ENCODE results near the gene DNAJC22.

DNA sequence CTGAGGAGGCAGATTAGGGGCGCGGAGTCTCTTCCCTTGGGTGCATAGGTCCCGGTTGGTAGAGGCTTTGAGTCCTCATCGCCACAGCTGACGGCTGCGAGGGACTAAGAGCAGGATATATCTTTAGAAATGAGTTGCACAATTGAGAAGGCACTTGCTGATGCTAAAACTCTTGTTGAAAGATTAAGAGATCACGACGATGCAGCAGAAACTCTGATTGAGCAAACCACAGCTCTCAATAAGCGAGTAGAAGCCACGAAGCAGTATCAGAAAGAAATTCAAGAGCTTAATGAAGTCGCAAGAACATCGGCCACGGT, 42.7 kb downstream of the DNAJC22 start:
- TF ChIP-seq, protein P1, sequence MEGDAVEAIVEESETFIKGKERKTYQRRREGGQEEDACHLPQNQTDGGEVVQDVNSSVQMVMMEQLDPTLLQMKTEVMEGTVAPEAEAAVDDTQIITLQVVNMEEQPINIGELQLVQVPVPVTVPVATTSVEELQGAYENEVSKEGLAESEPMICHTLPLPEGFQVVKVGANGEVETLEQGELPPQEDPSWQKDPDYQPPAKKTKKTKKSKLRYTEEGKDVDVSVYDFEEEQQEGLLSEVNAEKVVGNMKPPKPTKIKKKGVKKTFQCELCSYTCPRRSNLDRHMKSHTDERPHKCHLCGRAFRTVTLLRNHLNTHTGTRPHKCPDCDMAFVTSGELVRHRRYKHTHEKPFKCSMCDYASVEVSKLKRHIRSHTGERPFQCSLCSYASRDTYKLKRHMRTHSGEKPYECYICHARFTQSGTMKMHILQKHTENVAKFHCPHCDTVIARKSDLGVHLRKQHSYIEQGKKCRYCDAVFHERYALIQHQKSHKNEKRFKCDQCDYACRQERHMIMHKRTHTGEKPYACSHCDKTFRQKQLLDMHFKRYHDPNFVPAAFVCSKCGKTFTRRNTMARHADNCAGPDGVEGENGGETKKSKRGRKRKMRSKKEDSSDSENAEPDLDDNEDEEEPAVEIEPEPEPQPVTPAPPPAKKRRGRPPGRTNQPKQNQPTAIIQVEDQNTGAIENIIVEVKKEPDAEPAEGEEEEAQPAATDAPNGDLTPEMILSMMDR (IDR thresholded peaks at IDR 0.05; ENCODE audit: poor library complexity) = no peak
- TF ChIP-seq EZH2 (IDR thresholded peaks at IDR 0.05; ENCODE audit: borderline replicate concordance) = no peak
